Peyer's patch (tissue), 4 donors: ENCODE results near the gene IRGC. TPM values are rescaled to one million over a fixed set of nuclear protein-coding genes. Genes with fewer than 3 reads are reported as not detected.
A peak's percentile ranks its signal among the peaks of the same experiment; 100 is the strongest.

ENCODE experiments used
- DNase-seq, 3 donors: peaks; one replicate each; pipeline ENCODE4 v3.0.0-alpha.2; 2017 to 2019
- H3K27ac ChIP-seq, 4 donors: fragments of 200-600 bp; sonication (generic); one replicate each; pipeline ENCODE4 v1.5.1; 2016 to 2019
- H3K27me3 ChIP-seq, 2 donors: fragments of 200-600 bp; sonication (generic); one replicate each; pipeline ENCODE4 v1.5.1; 2019
- H3K36me3 ChIP-seq, 3 donors: fragments of 200-600 bp; sonication (generic); one replicate each; pipeline ENCODE4 v1.5.1; 2016 to 2019
- H3K4me1 ChIP-seq, 4 donors: fragments of 200-600 bp; sonication (generic); one replicate each; pipeline ENCODE4 v1.5.1; 2016 to 2019
- H3K4me3 ChIP-seq, 4 donors: fragments of 200-600 bp; sonication (generic); 1 replicate in 3 of 4; 2 replicates in 1 of 4; pipeline ENCODE4 v1.5.1; 2016 to 2019; ENCODE audit warnings: mild to moderate bottlenecking in 1 of 4
- H3K9me3 ChIP-seq, 4 donors: fragments of 200-600 bp; sonication (generic); one replicate each; pipeline ENCODE4 v1.5.1; 2016 to 2019; ENCODE audit warnings: mild to moderate bottlenecking in 1 of 4
- POLR2A ChIP-seq, 2 donors: fragments of 450-650 bp; IDR thresholded peaks; one replicate each; pipeline ENCODE4 v1.5.1; 2017; ENCODE audit warnings: antibody characterized with exemption in 2 of 2, mild to moderate bottlenecking in 2 of 2, moderate library complexity in 2 of 2
- total RNA-seq, 4 donors: library from RNA; depleted of rRNA; stranded (reverse); fragments of >200 nt; gene quantifications; one replicate each; pipeline ENCODE4 v1.1.0, GENCODE V29; 2016
- TF ChIP-seq, protein P1 (sequence below), 6 experiments: fragments of 450-650 bp in 4 of 6; fragments of 200-600 bp in 2 of 6; sonication (generic) in 1 of 6; IDR thresholded peaks; one replicate each; pipeline ENCODE4 v1.5.1; 2017 to 2019; ENCODE audit warnings: antibody characterized with exemption in 6 of 6, mild to moderate bottlenecking in 3 of 6, moderate library complexity in 1 of 6

IRGC gene
- total RNA-seq, 4 donors from 2014 or later: not detected

DNA sequence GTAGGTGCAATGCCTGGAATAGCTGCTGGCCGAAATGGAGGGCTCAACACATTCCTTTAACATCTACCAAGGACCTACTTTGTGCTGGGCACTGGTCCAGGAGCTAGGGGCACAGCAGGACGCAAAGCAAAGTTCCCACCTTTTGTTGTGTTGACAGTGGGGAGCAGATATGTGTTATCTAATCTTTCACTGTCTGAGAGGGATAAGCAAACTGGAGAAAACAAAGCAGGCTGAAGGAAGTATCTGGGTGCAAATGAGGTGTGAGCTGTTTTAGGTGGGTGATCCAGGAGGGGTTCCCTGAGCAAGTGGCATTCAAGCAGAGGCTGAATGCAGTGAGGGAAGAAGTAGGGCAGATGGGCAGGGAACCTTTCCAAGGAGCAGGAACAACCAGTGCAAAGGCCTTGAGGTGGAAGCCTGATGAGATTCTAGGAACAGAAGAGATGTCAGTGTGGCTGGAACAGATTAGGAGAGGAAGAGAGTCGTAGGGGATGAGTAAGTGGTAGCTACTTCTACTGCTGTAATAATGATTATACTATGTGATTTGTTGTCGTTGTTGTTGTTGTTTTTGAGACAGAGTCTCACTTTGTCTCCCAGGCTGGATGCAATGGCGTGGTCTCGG, 43.7 kb upstream of the IRGC start:
- no peaks in the 10 kb centered on the region for H3K9me3 ChIP-seq
- no peaks in the 10 kb centered on the region for H3K27me3 ChIP-seq
- no peaks in the 10 kb centered on the region for H3K36me3 ChIP-seq
- no peak overlapping the region for H3K27ac ChIP-seq
- no peak for DNase-seq
- H3K4me1 ChIP-seq: peaks cover 0 to 30% (median 9%) of the 10 kb centered on the region in 4 donors
- TF ChIP-seq, protein P1, sequence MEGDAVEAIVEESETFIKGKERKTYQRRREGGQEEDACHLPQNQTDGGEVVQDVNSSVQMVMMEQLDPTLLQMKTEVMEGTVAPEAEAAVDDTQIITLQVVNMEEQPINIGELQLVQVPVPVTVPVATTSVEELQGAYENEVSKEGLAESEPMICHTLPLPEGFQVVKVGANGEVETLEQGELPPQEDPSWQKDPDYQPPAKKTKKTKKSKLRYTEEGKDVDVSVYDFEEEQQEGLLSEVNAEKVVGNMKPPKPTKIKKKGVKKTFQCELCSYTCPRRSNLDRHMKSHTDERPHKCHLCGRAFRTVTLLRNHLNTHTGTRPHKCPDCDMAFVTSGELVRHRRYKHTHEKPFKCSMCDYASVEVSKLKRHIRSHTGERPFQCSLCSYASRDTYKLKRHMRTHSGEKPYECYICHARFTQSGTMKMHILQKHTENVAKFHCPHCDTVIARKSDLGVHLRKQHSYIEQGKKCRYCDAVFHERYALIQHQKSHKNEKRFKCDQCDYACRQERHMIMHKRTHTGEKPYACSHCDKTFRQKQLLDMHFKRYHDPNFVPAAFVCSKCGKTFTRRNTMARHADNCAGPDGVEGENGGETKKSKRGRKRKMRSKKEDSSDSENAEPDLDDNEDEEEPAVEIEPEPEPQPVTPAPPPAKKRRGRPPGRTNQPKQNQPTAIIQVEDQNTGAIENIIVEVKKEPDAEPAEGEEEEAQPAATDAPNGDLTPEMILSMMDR (IDR thresholded peaks at IDR 0.05): no peak
- TF ChIP-seq POLR2A (IDR thresholded peaks at IDR 0.05): no peak
- no peak overlapping the region for H3K4me3 ChIP-seq

GRCh38 chr19:43673637-43674036, 42.2 kb upstream of the IRGC start:
- Histone ChIP-seq H3K4me1 (peaks cover 0 to 24% (median 7%) of the 10 kb centered on the region in 4 donors), H3K27me3 (no peaks in the 10 kb centered on the region), H3K36me3 (no peaks in the 10 kb centered on the region), H3K4me3 (no peak overlapping the region), H3K27ac (no peak overlapping the region), H3K9me3 (no peaks in the 10 kb centered on the region)
- no peak for DNase-seq
- TF ChIP-seq POLR2A (IDR thresholded peaks at IDR 0.05): no peak
- TF ChIP-seq, protein P1 (IDR thresholded peaks at IDR 0.05): no peak

- no peak for TF ChIP-seq POLR2A (IDR thresholded peaks at IDR 0.05)
- TF ChIP-seq, protein P1 (IDR thresholded peaks at IDR 0.05): no peak
- Histone ChIP-seq H3K27ac (peak overlapping the region in 3 of 4 donors; percentile 82 to 90 (median 89)), H3K4me3 (no peak overlapping the region), H3K27me3 (no peaks in the 10 kb centered on the region), H3K4me1 (peaks cover 0 to 27% (median 6%) of the 10 kb centered on the region in 4 donors), H3K9me3 (no peaks in the 10 kb centered on the region), H3K36me3 (no peaks in the 10 kb centered on the region)
- no peak for DNase-seq
These were observed 41.7 kb upstream of the IRGC start for GRCh38 chr19:43674183-43674582.

- H3K36me3 ChIP-seq: no peaks in the 10 kb centered on the region
- no peaks in the 10 kb centered on the region for H3K9me3 ChIP-seq
- no peak overlapping the region for H3K4me3 ChIP-seq
- no peak for DNase-seq
- H3K4me1 ChIP-seq: peaks cover 0 to 25% (median 6%) of the 10 kb centered on the region in 4 donors
- H3K27me3 ChIP-seq: no peaks in the 10 kb centered on the region
- H3K27ac ChIP-seq: peak overlapping the region in 3 of 4 donors; percentile 82 to 90 (median 89)
- TF ChIP-seq, protein P1 (IDR thresholded peaks at IDR 0.05): no peak
- TF ChIP-seq POLR2A (IDR thresholded peaks at IDR 0.05): no peak
These were observed 41.3 kb upstream of the IRGC start for GRCh38 chr19:43674596-43674995.

DNA sequence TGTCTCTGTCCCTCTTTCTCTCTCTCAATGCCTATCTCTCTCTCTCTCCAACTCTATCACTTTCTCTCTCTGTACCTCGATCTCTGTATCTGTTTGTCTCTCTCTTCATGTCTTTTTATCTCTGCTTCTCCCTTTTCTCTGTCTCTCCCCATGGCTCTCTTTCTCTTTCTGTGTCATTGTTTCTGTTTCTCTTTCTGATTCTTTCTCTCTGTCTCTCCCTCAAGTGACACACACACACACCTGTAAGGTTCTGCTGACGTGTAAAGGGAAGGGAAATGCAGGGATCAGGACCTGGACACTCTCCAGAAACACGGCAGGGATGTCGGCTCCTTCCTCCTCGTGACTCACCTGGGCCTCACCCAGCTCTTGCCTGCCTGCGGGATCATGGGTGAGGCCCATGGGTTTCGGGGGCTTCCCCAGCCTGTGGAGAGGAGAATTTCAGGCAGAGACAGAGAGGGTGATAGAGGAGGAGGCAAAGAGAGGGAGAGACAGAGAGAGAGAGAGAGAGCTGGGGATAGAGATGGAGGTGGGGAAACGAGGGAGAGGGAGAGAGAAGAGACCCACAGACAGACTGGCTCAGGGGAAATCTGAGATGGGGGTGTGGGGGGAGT, 40.5 kb upstream of the IRGC start:
- Histone ChIP-seq H3K9me3 (no peaks in the 10 kb centered on the region), H3K27me3 (no peaks in the 10 kb centered on the region), H3K4me1 (peaks cover 0 to 18% (median 0%) of the 10 kb centered on the region in 4 donors), H3K36me3 (no peaks in the 10 kb centered on the region), H3K27ac (peak overlapping the region in 3 of 4 donors; percentile 82 to 90 (median 89)), H3K4me3 (peak overlapping the region in 1 of 4 donors; percentile 11)
- TF ChIP-seq, protein P1 (IDR thresholded peaks at IDR 0.05): no peak
- peak; percentile 62 to 92 for TF ChIP-seq POLR2A (IDR thresholded peaks at IDR 0.05)
- peak in 2 of 3 donors; percentile 83 to 90 for DNase-seq
